Activated CD4-positive, alpha-beta T cell treated with anti-CD3 and anti-CD28 coated beads, Interleukin-2, amount 50 U/mL, for 1 hour (primary cell): ENCODE results near the gene ROR1.
"Not testable (repeated sequence)": the region's sequence is repeated elsewhere in the genome, so short reads cannot be mapped to it uniquely, and the experiment has no call there.

Source experiments
- DNase-seq: peaks from one replicate; pipeline ENCODE4 v3.0.0-alpha.2; 2020

The ROR1 gene

GRCh38 chr1:64073705-64074104 is 299.9 kb downstream of the ROR1 start:
- DNase-seq, result no peak

DNA sequence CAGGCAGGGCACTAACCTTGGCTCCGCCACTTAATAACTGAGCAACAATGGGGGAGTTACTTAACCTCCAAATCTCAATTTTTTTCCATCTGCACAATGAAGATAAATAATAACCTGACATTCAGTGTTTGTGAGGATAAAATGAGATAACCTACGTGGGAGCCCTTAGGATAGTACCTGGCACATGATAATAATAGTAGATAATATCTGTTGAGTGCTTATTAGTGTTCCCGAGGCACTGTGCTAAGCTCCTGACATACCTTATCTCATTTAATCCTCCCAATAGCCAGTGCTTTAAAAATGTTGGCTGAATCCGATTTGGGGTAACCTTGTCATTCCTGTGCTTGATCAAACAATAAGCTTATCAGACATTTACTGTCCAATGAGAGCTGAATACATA is 300.9 kb downstream of the ROR1 start:
- DNase-seq, result no peak

GRCh38 chr1:64077281-64077940 is 303.6 kb downstream of the ROR1 start:
- no peak for DNase-seq

DNA sequence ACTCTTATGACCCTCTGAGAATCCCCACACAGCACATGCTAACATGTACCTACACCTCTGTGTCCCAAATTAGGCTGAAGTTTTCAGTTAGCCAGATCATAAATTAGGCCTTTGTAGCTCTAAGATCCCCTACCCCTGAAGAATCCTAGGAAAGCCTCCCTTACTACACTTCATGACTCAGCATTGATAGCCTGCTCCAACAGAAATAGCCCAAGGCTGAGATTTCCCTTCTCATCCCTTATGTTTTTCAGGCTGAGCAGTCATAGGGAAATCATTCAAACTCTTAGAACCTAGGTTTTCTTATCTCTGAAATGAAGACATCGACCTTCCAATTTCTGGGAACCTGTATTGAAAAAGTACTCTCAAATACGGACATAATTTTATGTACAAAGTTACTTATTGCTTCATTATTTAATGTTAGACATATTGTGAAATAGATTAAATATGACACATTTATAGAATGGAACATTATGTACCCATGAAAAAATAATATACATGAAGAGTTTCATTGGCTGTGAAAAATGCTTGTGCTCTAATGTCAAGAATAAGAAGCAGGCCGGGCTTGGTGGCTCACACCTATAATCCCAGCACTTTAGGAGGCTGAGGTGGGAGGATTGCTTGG is 307.2 kb downstream of the ROR1 start:
- DNase-seq, result no peak

DNA sequence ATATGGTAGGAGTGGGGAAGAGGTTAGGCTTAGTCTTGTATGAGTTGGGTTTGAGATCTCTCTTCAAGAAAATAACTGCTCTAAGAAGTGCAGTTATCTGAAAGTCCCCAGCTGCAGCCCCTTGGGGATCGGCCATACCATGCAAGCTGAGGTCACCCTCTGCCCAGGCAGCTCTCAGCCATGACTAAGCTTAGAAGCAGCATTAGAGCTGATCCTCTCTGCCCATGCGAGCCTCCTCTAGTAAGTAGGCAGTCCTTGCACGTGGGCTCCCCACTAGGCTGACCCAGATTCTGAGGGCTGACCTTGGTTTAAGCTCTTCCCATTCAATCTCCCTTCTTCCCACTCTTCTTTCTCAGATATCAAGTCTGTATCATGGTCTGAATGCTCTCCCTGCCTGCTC is 308.6 kb downstream of the ROR1 start:
- no peak for DNase-seq

DNA sequence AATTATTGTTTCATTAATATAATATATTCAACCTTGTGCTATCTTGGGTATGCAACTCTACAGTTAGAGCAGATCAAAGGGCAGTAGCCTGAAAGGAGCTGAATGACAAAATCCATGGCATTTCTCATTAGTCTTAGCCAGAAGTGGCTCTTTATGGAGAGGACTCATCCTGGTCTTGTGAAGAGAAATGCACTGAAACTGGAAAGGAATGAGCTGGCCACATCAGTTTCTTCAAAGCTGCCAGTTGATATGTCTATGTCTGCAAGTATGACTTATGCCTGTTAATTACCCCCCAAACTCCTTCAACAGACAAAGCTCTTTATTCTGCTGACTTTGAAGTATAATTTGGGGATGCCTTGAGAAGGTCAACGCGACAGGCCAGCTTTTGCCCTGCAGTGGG is 310.6 kb downstream of the ROR1 start:
- no peak for DNase-seq

DNA sequence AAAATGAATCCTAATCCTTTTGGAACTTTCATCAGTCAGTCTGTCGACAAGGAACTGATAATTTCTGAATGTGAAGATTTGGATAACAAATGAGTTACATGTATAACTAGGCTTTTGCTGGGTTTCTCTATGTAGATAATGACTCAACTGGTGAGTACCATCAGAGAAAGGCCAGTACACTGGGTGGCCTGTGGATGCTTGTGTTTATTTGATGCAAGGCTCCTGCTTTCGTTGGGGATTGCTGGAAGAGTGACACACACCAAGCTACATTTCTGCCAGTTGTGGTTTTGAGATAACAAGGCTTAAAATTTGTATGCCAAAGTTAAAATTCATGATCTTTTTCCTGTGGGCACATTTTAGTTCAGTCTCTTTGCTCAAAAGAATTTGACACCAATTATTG is 314.0 kb downstream of the ROR1 start:
- DNase-seq, result no peak

- no peak for DNase-seq
Measured at GRCh38 chr1:64090436-64090835, 316.6 kb downstream of the ROR1 start.

DNA sequence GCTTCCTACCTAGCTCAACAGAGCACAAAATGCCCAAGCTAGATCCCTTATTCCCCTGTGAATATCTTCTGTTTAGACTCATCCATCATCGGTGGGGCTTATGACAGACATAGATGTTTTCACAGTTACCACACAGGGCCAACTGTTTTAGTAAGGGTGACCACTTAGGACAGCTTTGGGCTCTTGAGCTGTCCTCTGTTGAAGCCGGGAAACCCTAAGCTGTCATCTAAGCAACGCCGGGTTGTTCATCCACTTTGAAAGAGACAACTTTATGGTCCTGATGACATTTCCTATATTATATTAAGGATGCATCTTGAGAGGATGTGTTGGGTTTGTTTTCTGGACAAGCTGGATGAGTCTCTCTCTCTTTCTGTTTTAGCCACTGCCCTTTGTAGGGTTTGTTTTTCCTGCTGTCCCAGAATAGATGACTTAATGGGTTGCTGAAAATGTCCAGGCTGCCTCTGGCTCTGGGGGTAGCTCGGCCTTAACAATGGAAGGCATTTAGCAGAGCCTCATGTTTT is 319.1 kb downstream of the ROR1 start:
- no peak for DNase-seq

GRCh38 chr1:64093941-64094340 is 320.1 kb downstream of the ROR1 start:
- no peak for DNase-seq

DNA sequence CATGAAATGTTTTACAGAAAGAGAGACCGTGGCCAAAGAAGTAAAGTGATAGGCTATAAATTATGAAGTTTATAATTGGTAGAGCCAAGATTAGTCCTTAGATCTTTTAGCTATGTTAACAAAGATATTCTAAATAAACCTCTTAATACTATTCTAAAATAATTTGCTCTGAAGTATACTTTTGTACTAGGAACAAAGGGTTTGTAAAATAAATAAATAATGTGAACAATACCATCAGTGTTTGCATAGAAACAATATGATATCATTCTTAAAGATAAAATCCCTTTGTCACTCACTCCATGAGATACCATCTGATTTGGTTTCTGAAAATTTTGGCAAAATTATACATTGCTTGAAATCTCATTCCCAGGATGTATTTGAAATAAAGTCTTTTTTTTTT is 322.0 kb downstream of the ROR1 start:
- DNase-seq, result no peak

DNA sequence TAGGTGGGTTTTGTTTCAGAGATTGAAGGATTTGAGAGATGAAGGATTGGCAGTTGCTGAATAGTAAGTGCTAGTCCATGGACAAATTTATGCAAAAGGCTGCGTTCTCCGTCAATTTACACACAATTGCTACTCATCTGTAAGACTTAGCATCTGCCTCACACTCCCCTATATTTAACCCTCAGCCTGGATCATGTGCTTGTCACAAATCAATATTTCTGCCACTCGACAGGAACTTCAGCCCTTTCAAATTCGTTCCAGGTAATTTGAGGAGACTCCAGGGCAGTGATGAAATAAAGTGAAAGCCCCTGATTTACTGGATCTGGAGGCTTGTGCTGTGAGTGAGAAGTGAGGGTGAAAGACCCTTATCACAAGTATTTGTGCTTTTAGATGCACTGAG is 324.0 kb downstream of the ROR1 start:
- no peak for DNase-seq

DNA sequence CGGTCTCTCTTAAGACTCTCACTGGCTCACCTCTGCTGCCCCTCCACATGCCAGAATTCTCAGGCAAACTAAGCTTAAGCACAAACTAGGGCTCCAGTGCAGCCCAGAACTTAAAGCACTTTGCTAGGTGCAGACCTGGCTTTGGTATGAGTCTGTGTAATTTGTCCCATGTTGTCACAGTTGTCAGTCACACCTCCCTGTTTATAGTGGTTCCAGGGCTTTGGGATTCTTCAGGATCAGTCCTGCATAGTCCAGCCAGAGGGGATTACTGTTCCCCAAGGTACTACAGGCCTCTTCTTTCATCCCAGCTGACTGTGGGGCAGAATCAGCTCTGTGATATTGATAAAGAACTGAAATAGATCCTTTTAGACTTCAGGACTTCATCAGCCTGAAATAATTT is 324.6 kb downstream of the ROR1 start:
- no peak for DNase-seq

DNA sequence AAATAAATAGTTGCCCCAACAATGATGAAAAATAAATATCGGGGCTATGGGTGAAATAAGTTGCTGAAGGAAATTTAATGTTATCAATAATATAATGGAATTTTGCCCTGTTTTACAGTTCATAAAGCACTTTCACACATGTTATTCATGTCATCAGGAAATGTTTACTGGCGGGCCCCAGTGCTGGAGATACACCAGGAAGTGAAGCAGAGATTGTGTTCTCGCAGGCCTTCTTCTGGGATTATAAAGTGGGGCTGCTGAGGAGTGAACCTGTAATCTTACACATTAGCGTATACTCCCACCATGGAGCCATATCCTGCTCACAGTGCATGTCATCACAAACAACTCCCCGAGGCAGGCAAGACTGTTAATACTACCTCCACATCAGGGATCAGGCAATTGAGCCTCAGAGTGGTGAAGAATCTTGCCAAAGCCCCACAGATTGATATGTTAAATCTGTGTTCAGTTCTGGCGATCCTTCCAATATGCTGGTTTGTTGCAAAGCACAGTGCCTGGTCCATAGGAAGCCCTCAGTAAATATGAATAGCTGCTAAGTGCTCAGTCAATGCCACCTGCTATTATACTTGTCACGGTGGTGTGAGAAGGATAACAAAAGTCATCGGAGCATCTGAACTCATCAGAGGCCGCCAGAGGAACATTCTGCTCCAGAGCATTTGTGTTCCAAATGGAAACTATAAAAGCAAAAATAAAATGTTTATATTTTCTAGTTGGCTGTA is 325.2 kb downstream of the ROR1 start:
- no peak for DNase-seq

DNA sequence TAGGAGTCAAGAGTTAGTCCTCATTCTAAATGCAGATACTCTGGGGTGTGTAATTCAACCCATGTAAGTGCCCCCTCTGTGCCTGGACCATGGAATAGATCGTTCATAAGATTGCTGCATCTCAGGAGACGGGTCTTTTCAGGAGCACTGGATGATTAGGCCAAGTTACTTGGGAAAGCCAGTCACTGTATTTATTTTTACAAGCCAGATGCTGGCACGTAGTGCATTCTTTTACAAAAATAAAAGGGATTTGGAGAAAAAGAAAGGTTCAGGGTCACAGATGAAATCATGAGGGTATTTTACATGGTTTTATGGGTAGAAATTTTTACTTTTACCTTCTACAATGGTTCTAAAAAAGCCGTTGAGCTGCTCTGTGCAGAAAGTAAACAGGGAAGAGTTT is 327.0 kb downstream of the ROR1 start:
- no peak for DNase-seq

GRCh38 chr1:64104585-64104984 is 330.8 kb downstream of the ROR1 start:
- not testable (repeated sequence) for DNase-seq

DNA sequence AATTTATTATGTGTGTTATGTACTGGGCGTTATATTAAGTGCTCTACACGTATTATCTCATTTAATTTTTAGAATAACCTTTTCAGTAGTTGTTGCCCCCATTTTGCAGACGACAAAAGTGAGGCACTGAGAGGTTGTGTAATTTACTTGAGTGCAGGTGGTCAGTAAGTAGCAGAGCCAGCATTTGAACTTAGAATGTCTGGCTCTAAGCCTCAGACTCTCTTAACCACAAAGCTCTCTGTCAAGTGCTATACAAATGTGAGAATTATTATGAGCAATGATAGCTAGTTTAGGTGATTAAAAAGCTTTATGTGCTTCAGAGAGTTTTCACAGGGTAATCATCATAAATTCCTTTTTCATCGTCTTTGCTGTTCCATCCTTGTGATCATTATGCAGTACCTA is 333.3 kb downstream of the ROR1 start:
- no peak for DNase-seq

DNA sequence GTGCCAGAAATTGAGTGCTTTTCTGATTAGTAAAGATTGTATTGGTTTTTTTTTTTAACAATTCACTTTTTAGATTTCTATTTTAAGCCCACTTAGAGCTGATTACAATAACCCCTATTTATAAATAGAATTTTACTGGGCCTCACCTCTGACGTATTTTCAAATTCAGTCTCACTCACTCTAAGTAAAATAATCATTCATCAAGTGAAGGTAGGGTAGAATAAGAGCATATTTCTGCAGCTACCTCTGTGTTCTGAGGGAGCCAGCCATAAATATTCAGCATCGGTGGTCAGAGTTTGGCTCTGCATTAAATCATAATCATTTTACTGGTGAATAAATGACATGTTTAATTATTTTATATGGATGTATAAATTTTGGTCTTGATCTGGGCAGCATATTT is 333.8 kb downstream of the ROR1 start:
- DNase-seq, result no peak

- DNase-seq, result no peak
Measured at GRCh38 chr1:64110924-64111777, 337.3 kb downstream of the ROR1 start.

- DNase-seq, result no peak
Measured at GRCh38 chr1:64111787-64112186, 338.0 kb downstream of the ROR1 start.

DNA sequence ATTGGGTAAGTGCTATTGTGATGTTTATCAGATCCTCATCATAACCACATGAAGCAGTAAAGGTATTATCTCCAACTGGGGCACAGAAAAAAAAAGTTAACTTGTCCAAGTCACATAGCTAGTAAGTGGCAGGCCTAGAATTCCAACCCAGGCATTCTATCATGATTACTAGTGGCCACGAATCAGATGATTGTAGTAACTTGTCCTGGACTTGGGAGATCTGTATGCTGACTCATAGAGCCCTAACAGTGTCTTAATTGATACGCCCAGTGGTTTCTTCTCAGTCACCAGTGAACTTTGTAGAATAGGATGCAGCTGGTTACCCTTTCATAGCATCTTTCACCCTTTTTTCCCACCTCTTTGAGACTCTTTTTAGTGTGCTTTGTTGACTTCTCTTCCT is 338.5 kb downstream of the ROR1 start:
- DNase-seq, result no peak

DNA sequence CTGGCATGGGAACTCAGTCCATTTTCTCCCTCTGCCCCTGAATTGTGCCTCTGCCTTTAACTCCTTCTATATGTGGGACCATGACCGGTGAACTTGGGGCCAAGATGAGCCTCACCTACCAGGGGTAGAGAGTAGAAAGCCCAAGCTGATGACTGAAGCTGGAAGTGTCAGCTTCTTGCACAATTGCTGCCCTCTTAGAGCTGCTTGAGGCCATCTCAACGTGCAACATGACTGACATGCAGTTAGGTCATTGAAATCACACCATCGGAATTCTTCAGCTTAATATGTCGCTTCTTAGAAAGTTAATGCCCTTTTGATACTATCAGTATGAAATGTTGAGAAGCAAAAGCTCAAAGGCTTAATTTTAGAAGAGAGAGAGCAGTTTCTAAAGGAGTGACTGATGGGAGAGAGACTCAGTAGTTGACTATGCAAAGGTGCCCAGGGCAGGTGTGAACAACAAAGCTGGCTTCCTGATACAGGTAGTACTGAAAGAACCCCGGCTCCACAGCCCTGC is 340.3 kb downstream of the ROR1 start:
- DNase-seq, result no peak

DNA sequence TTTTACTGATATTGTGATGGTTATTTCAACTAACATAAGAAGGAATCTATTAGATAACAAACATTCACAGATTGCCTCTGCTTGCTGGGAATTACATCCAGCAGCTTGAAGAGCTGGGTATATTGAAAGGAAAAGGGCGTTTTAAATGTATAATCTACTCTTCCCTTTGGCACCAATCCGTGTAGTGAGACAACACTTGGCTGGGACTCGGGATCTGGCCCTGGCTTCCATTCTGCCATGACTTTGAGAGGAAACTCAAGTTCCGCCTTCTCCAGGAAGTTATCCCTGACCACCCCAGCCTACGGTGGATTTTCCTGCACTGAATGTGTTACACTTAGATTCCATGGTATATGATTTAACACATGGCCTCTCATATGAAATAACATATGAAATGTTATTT is 342.7 kb downstream of the ROR1 start:
- no peak for DNase-seq
